LoVo (cell line): ENCODE data around the gene GABRA5.

Source experiments
- DNase-seq: peaks from one replicate; pipeline ENCODE4 v3.0.0-alpha.2; 2016; ENCODE audit warnings: low spot score

The GABRA5 gene

GRCh38 chr15:26928051-26928450 is 61.2 kb downstream of the GABRA5 start:
- DNase-seq = no peak

GRCh38 chr15:26929588-26929987 is 62.7 kb downstream of the GABRA5 start:
- no peak for DNase-seq

GRCh38 chr15:26934848-26935247 is 68.0 kb downstream of the GABRA5 start:
- no peak for DNase-seq

- DNase-seq = no peak
These were observed 68.5 kb downstream of the GABRA5 start for GRCh38 chr15:26935322-26935721.

GRCh38 chr15:26936502-26936901 is 69.6 kb downstream of the GABRA5 start:
- no peak for DNase-seq

GRCh38 chr15:26937134-26937533 is 70.3 kb downstream of the GABRA5 start:
- DNase-seq = no peak

- no peak for DNase-seq
These were observed 72.5 kb downstream of the GABRA5 start for GRCh38 chr15:26939398-26939797.

- DNase-seq = no peak
These were observed 74.6 kb downstream of the GABRA5 start for GRCh38 chr15:26941489-26941888.

GRCh38 chr15:26943866-26944265 is 77.0 kb downstream of the GABRA5 start:
- DNase-seq = no peak

GRCh38 chr15:26945046-26945445 is 78.2 kb downstream of the GABRA5 start:
- DNase-seq = no peak

GRCh38 chr15:26950001-26950400 is 83.1 kb downstream of the GABRA5 start:
- no peak for DNase-seq

- DNase-seq = no peak
These were observed 87.5 kb downstream of the GABRA5 start for GRCh38 chr15:26954403-26954802.

- DNase-seq = no peak
These were observed 100.9 kb downstream of the GABRA5 start for GRCh38 chr15:26967719-26968269.

- no peak for DNase-seq
These were observed 101.9 kb downstream of the GABRA5 start for GRCh38 chr15:26968806-26969205.

GRCh38 chr15:26970712-26971210 is 103.9 kb downstream of the GABRA5 start, which contains the start of gene GABRG3:
TSS of gene GABRG3 (plus strand) at chr15:26971181.
- no peak for DNase-seq

- DNase-seq = no peak
These were observed 104.6 kb downstream of the GABRA5 start for GRCh38 chr15:26971271-26972018.

- no peak for DNase-seq
These were observed 105.8 kb downstream of the GABRA5 start for GRCh38 chr15:26972636-26973035.

GRCh38 chr15:26974120-26974780 is 107.4 kb downstream of the GABRA5 start:
- DNase-seq = no peak

- no peak for DNase-seq
These were observed 114.6 kb downstream of the GABRA5 start for GRCh38 chr15:26981492-26981891.

GRCh38 chr15:26983822-26984221 is 117.0 kb downstream of the GABRA5 start:
- no peak for DNase-seq

- DNase-seq = no peak
These were observed 118.2 kb downstream of the GABRA5 start for GRCh38 chr15:26985050-26985449.

GRCh38 chr15:26996250-26996649 is 129.4 kb downstream of the GABRA5 start:
- no peak for DNase-seq
